Measurements from ENCODE around the gene DDX51.

GRCh38 chr12:132132609-132133430 is 11.3 kb downstream of the DDX51 start:
- TF ChIP-seq CTCF (IDR thresholded peaks at IDR 0.05): no peak
- TF ChIP-seq ZFX (IDR thresholded peaks at IDR 0.05; ENCODE audit: borderline replicate concordance): no peak

Data from 22Rv1 (cell line).